ENCODE measurements around the gene CALB2. TPM values are rescaled to one million over a fixed set of nuclear protein-coding genes. Genes with fewer than 3 reads are reported as not detected.
A peak's percentile ranks its signal among the peaks of the same experiment; 100 is the strongest.

The CALB2 gene
- total RNA-seq, 1 donor from 2014 or later: 0.96 TPM

- no peaks in the 10 kb centered on the region for H3K9me3 Mint-ChIP-seq (ENCODE audit: low read depth)
- no peak for DNase-seq (ENCODE audit: low spot score, unreplicated experiment)
- H3K4me1 Mint-ChIP-seq (ENCODE audit: low read depth): peaks cover 4% of the 10 kb centered on the region
- peaks cover 50% of the 10 kb centered on the region for H3K27me3 Mint-ChIP-seq
- TF ChIP-seq CTCF (IDR thresholded peaks at IDR 0.05; ENCODE audit: unreplicated experiment): no peak
- peak overlapping the region; percentile 74 for H3K4me3 Mint-ChIP-seq (ENCODE audit: low read depth)
- peak overlapping the region; percentile 52 for H3K27ac Mint-ChIP-seq
- H3K36me3 Mint-ChIP-seq (ENCODE audit: insufficient read depth): no peaks in the 10 kb centered on the region
Measured at GRCh38 chr16:71425746-71426068, 67.2 kb downstream of the CALB2 start.

DNA sequence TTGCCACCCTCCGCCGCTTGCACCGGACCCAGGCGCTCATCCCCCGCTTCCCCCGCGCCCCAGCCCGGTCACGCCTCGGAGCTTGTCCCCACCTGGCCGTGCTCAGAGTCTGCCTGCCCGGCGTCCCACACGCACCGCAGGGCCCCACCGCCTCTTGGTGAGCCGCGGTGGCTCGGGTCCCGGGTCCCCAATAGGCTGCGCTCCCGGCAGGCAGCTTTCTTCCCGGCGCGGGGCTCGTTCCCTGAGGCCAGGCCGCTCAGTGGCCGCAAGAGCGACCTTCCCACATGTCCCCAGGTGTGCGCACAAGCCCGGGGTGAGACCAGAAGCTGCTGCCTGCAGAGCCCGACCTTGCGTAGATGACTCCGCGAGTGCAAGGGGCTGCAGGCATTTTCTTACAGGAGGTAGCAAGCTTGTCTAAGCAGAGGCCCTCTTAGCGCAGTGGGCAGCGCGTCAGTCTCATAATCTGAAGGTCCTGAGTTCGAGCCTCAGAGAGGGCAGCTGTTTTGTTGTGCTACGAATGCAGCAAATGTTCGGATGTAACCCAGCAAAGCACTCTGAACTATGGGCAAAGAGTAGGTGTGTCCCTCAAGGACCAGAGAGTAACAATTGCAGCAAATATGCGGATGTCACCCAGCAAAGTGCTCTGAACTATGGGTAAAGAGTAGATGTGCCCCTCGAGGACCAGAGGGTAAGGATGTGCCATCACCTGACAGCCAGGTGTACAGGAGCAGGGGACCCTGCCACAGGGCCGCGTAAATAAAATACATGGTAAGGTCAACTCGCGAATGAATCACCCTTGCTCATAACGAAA is 67.8 kb downstream of the CALB2 start:
- no peaks in the 10 kb centered on the region for H3K9me3 Mint-ChIP-seq (ENCODE audit: low read depth)
- peak overlapping the region; percentile 74 for H3K4me3 Mint-ChIP-seq (ENCODE audit: low read depth)
- peak; percentile 80 for DNase-seq (ENCODE audit: low spot score, unreplicated experiment)
- TF ChIP-seq CTCF (IDR thresholded peaks at IDR 0.05; ENCODE audit: unreplicated experiment): no peak
- H3K27me3 Mint-ChIP-seq: peaks cover 49% of the 10 kb centered on the region
- no peaks in the 10 kb centered on the region for H3K36me3 Mint-ChIP-seq (ENCODE audit: insufficient read depth)
- H3K27ac Mint-ChIP-seq: peak overlapping the region; percentile 98
- peaks cover 4% of the 10 kb centered on the region for H3K4me1 Mint-ChIP-seq (ENCODE audit: low read depth)

DNA sequence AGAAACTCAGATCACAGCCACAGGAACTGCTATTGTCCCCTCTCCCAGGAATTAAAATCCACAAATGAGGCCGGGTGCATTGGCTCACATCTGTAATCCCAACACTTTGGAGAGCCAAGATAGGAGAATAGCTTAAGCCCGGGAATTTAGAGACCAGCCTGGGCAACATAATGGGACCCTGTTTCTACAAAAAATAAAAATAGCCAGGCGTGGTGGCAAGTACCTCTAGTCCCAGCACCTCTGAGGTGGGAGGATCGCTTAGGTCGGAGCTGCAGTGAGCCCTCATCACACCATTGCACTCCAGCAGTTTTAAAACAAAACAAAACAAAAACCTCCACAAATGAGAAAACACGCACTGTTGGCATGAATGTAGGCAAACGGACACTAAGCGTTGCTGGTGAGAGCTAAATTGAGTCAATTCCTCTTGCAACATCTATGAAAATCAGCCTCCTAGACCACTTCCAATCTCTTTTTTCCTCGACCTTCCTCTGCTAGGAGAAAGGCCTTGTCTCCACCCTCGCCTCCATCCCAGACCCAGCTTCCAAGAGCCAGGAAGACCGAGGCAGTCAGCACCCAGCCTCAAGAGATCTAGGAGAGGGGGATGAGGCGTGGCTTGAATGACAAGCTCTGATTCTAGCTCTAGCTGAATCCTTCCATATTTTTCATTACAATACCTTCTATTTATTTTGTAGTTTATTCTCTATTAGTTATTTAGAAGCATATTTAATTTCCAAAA is 68.5 kb downstream of the CALB2 start:
- Mint-ChIP-seq H3K4me1 (ENCODE audit: low read depth) (peaks cover 4% of the 10 kb centered on the region), H3K4me3 (ENCODE audit: low read depth) (peak overlapping the region; percentile 74), H3K36me3 (ENCODE audit: insufficient read depth) (no peaks in the 10 kb centered on the region), H3K27ac (peak overlapping the region; percentile 98), H3K27me3 (peaks cover 52% of the 10 kb centered on the region), H3K9me3 (ENCODE audit: low read depth) (no peaks in the 10 kb centered on the region)
- TF ChIP-seq CTCF (IDR thresholded peaks at IDR 0.05; ENCODE audit: unreplicated experiment): no peak
- DNase-seq (ENCODE audit: low spot score, unreplicated experiment): no peak

DNA sequence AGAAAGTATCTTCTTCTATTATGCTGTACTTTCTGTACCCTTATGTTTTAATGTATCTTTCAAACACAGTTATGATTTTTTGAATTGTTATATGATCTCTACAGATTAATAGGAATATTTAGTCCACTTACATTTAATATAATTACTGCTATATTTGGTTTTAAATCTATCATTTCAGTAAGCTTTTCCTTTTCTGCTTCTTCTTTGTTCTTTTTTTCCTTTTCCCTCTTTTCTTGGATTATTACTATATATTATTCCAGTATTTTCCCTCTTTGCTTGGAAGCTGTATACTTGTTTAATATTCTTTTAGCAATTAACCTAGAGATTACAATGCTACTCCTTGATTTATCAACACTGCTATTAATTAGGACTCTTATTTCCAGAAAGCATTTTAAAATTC is 69.9 kb downstream of the CALB2 start:
- no peaks in the 10 kb centered on the region for H3K9me3 Mint-ChIP-seq (ENCODE audit: low read depth)
- no peak for TF ChIP-seq CTCF (IDR thresholded peaks at IDR 0.05; ENCODE audit: unreplicated experiment)
- no peaks in the 10 kb centered on the region for H3K36me3 Mint-ChIP-seq (ENCODE audit: insufficient read depth)
- peaks cover 48% of the 10 kb centered on the region for H3K27me3 Mint-ChIP-seq
- no peak overlapping the region for H3K4me3 Mint-ChIP-seq (ENCODE audit: low read depth)
- no peak overlapping the region for H3K27ac Mint-ChIP-seq
- H3K4me1 Mint-ChIP-seq (ENCODE audit: low read depth): peaks cover 4% of the 10 kb centered on the region
- DNase-seq (ENCODE audit: low spot score, unreplicated experiment): no peak

DNA sequence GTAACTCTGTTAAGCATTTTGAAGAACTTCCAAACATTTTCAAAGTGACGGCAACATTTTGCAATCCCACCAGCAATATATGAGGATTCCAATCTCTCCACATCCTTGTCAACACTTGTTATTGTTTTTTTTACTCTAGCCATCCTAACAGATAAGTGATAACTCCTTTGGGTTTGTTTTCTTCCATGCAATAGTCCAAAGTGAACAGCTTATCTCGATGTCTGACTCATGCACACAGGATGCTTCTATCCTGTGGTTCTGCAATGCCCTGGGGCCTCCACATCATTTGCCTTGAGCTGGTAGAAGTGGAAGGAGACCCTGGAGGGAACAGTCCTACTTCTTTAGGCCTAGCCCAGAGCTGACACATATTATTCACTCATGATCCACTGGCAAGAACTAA is 70.4 kb downstream of the CALB2 start:
- no peak overlapping the region for H3K27ac Mint-ChIP-seq
- no peaks in the 10 kb centered on the region for H3K9me3 Mint-ChIP-seq (ENCODE audit: low read depth)
- peaks cover 49% of the 10 kb centered on the region for H3K27me3 Mint-ChIP-seq
- no peaks in the 10 kb centered on the region for H3K36me3 Mint-ChIP-seq (ENCODE audit: insufficient read depth)
- DNase-seq (ENCODE audit: low spot score, unreplicated experiment): no peak
- no peak for TF ChIP-seq CTCF (IDR thresholded peaks at IDR 0.05; ENCODE audit: unreplicated experiment)
- H3K4me3 Mint-ChIP-seq (ENCODE audit: low read depth): no peak overlapping the region
- H3K4me1 Mint-ChIP-seq (ENCODE audit: low read depth): peaks cover 4% of the 10 kb centered on the region

All from progenitor cell of endocrine pancreas (in vitro differentiated cells).